Heart right ventricle (tissue), 16 donors: ENCODE results near the gene TSEN54. TPM values are rescaled to one million over a fixed set of nuclear protein-coding genes. Genes with fewer than 3 reads are reported as not detected.

Source experiments
- ATAC-seq, 8 donors: fragments of 200-7000 bp; cut with Tn5 transposase; one replicate each; pipeline ENCODE4 v1.9.1; 2020; ENCODE audit warnings: mild to moderate bottlenecking in 8 of 8, moderate library complexity in 8 of 8, moderate number of reproducible peaks in 1 of 8
- DNase-seq, 2 donors: peaks; one replicate each; pipeline ENCODE4 v3.0.0-alpha.2; 2020
- H3K27ac ChIP-seq, 10 donors: fragments of 200-600 bp; sonication (generic) in 2 of 10; one replicate each; pipeline versions ENCODE4 v1.5.0 to v1.8.0; 2020 to 2022; ENCODE audit warnings: mild to moderate bottlenecking in 3 of 10
- H3K27me3 ChIP-seq, 7 donors: fragments of 200-600 bp; one replicate each; pipeline ENCODE4 v1.8.0; 2021 to 2022; ENCODE audit warnings: mild to moderate bottlenecking in 2 of 7
- H3K36me3 ChIP-seq, 9 donors: fragments of 200-600 bp; sonication (generic) in 1 of 9; one replicate each; pipeline versions ENCODE4 v1.5.0 to v1.8.0; 2020 to 2022; ENCODE audit warnings: mild to moderate bottlenecking in 2 of 9
- H3K4me1 ChIP-seq, 9 donors: fragments of 200-600 bp; sonication (generic) in 1 of 9; one replicate each; pipeline versions ENCODE4 v1.5.0 to v1.8.0; 2020 to 2022; ENCODE audit warnings: mild to moderate bottlenecking in 4 of 9
- H3K4me3 ChIP-seq, 10 donors: fragments of 200-600 bp; sonication (generic) in 2 of 10; one replicate each; pipeline versions ENCODE4 v1.5.0 to v1.8.0; 2020 to 2022; ENCODE audit warnings: mild to moderate bottlenecking in 7 of 10, moderate library complexity in 2 of 10
- H3K9me3 ChIP-seq, 11 donors: fragments of 200-600 bp in 10 of 11; sonication (generic) in 2 of 11; one replicate each; pipeline versions ENCODE4 v1.5.0 to v1.8.0; 2013 to 2022; ENCODE audit warnings: mild to moderate bottlenecking in 2 of 11, control low read depth in 1 of 11, moderate library complexity in 1 of 11
- WGBS, 2 donors: extraction: QIAGEN DNeasy Blood & Tissue Kit; methylation state at CpG; one replicate each; pipeline ENCODE4 v1.1.7; 2013; ENCODE audit warnings: inconsistent platforms in 1 of 2; 5-methylcytosine and 5-hydroxymethylcytosine counted together
- intact Hi-C, 10 donors: fragments of 100-400 bp; cut with DNase I; formaldehyde crosslinking; loops; one replicate each; pipeline versions ENCODE4 v1.11.1 to v1.14.2; 2022
- polyA plus RNA-seq, 2 donors: library from polyadenylated mRNA; stranded (reverse); fragments of 200-250 nt; gene quantifications; one replicate each; pipeline ENCODE4 v1.2.3, GENCODE V29; 2013
- total RNA-seq, 10 donors: library from RNA; stranded (reverse); fragmentation: NEBNext Ultra II Directional in 3 of 10; extraction: Animal tissue kit (Norgen Biotek cat#: 25700) in 3 of 10; gene quantifications; one replicate each; pipeline versions ENCODE4 v1.2.1 to v1.2.4, GENCODE V29; 2021 to 2023
- TF ChIP-seq, protein P1 (sequence below), 9 donors: fragments of 200-600 bp; sonication (generic) in 2 of 9; IDR thresholded peaks; one replicate each; pipeline versions ENCODE4 v1.5.0 to v1.8.0; 2021 to 2022; ENCODE audit warnings: antibody characterized with exemption in 9 of 9, mild to moderate bottlenecking in 5 of 9, moderate library complexity in 1 of 9
- donor health status: Arrhythmogenic right ventricular cardiomyopathy.
- donor health status: ischemic (EF 13 %, LVEDD 7.1; RV severe dilation, severe dysfunction).
- donor health status: healthy with polysubstance abuse.
- donor health status: DM: no; HTN: yes; CAD: no.
- donor health status: DM: no; HTN: no; CAD: no.
- donor health status: ischemic (EF 25% LVEDD 6.9; RV normal size, moderate dysfunction).
- donor health status: ischemic (EF 25% LVEDD 5.7; RV mildly dilated, moderate dysfunction).
- donor health status: healthy.
- donor health status: DM: yes; HTN: yes; CAD: no.
- donor health status: Ischemic cardiomyopathy.
- donor health status: ischemic (EF 35%, LVEDD 5.7; RV mildly dilated, moderate dysfunction).
- donor health status: nonischemic (EF 11% LVEDD 7.7; RV severe dilation, severe dysfunction).
- donor health status: DM: yes; HTN: yes; CAD: no.
- donor health status: PGD.
- donor health status: ischemic (EF 29% LVEDD 5.4; RV normal size, mild dysfunction).
- donor health status: nonischemic (EF 23%, LVEDD 6.1; RV moderate dilation, normal function).

Gene TSEN54
- total and polyA plus RNA-seq, 12 donors = 4.2 to 18.1 (median 6.7) TPM

DNA sequence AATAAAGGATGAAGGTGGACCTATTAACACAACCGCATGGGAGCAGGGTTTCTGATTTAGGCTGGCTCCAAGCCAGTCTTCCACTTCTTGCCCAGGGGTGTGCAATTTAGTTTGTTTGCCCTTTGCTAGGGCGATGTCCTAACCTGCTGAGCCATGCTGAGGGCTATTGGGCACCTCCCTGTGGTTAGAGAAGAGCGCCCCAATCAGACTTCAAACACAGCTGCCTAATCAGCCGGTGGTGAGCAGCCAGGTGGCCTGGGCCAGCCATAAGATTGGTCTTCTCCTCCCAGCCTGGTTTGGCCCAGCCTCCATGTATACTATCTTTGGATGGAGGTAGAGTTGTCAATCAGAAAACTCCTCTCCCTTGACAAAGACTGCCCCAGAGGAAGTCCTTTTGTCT lies 44.2 kb upstream of the TSEN54 start:
- Histone ChIP-seq H3K4me1 (peaks cover 23 to 64% (median 41%) of the 10 kb centered on the region in 9 donors), H3K9me3 (no peaks in the 10 kb centered on the region), H3K4me3 (no peak overlapping the region), H3K27ac (peak overlapping the region in 2 of 10 donors; percentile 13 to 14), H3K36me3 (peaks cover 0 to 33% (median 0%) of the 10 kb centered on the region in 9 donors), H3K27me3 (no peaks in the 10 kb centered on the region)
- DNase-seq (no peak), ATAC-seq (no peak)
- 60 to 66% methylated on average over 4 of the region's 4 CpGs for WGBS, 2 donors
- intact Hi-C loops = loop anchor here in 1 of 10 donors (10.0 kb wide), 1 partner anchor 47 kb away; no protein-coding TSS in a partner anchor
- TF ChIP-seq, protein P1, sequence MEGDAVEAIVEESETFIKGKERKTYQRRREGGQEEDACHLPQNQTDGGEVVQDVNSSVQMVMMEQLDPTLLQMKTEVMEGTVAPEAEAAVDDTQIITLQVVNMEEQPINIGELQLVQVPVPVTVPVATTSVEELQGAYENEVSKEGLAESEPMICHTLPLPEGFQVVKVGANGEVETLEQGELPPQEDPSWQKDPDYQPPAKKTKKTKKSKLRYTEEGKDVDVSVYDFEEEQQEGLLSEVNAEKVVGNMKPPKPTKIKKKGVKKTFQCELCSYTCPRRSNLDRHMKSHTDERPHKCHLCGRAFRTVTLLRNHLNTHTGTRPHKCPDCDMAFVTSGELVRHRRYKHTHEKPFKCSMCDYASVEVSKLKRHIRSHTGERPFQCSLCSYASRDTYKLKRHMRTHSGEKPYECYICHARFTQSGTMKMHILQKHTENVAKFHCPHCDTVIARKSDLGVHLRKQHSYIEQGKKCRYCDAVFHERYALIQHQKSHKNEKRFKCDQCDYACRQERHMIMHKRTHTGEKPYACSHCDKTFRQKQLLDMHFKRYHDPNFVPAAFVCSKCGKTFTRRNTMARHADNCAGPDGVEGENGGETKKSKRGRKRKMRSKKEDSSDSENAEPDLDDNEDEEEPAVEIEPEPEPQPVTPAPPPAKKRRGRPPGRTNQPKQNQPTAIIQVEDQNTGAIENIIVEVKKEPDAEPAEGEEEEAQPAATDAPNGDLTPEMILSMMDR (IDR thresholded peaks at IDR 0.05) = no peak

DNA sequence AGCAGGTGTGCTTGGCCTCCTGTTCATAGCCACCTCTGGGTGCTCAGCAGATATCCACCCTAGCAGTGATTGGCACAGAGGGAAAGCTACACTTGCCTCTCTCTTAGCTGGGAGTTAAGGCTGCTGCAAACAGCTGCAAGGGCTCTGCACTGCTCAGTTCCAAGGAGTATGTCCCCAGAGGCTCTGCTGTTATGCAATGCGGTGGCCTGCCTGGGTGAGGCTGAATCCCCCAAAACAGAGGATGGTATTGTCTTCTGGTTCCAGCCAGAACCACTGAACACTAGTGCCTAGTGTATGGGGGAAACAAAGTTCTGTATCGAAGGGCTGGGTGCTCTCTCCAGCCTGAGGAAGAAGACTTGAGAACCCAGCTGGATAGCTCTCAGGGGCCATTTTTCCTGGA lies 43.1 kb upstream of the TSEN54 start:
- peak overlapping the region in 8 of 10 donors; percentile 30 to 90 (median 65) for H3K27ac ChIP-seq

DNA sequence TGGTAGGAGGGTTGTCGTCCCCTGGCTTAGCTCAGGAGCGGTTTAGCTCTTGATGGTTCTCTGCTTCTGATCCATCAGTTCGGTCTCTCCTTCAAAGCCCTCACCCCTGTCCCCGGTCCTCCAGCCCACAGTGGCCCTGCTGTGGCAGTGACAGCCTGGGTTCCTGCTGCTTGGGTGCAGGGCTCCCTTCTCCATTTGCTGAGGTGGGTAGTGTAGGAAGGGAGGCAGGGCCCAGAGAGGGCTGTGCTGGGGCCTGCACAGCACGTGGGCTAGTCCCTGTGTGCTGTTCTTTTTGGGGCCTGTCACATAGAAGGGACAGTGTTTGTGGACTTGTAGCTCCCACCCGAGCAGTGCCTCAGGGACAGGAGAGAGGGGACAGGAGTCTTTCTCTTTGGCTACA lies 41.6 kb upstream of the TSEN54 start:
- no peaks in the 10 kb centered on the region for H3K9me3 ChIP-seq
- peak overlapping the region; percentile 13 to 90 (median 81) for H3K27ac ChIP-seq
- DNase-seq = no peak
- intact Hi-C loops = loop anchor here in 2 of 10 donors (5.0 to 10.0 kb wide), 3 partner anchors 32 to 50 kb away; no protein-coding TSS in a partner anchor
- peak in 3 of 8 donors; percentile 1 to 7 (median 2) for ATAC-seq
- peaks cover 0 to 33% (median 0%) of the 10 kb centered on the region in 9 donors for H3K36me3 ChIP-seq
- H3K4me3 ChIP-seq = no peak overlapping the region
- 79% methylated on average over 6 of the region's 6 CpGs for WGBS, 2 donors
- H3K4me1 ChIP-seq = peaks cover 28 to 67% (median 39%) of the 10 kb centered on the region in 9 donors
- no peaks in the 10 kb centered on the region for H3K27me3 ChIP-seq
- TF ChIP-seq, protein P1 (IDR thresholded peaks at IDR 0.05) = no peak

More for the DNA sequence above, 43.1 kb upstream of the TSEN54 start:
- H3K9me3 ChIP-seq = no peaks in the 10 kb centered on the region
- no peak for DNase-seq
- TF ChIP-seq, protein P1 (IDR thresholded peaks at IDR 0.05) = no peak
- H3K36me3 ChIP-seq = peaks cover 0 to 33% (median 0%) of the 10 kb centered on the region in 9 donors
- intact Hi-C loops = loop anchor here in 1 of 10 donors (10.0 kb wide), 1 partner anchor 48 kb away; no protein-coding TSS in a partner anchor
- peaks cover 29 to 66% (median 43%) of the 10 kb centered on the region in 9 donors for H3K4me1 ChIP-seq
- WGBS, 2 donors = 70 to 92% methylated on average over 2 of the region's 2 CpGs
- no peaks in the 10 kb centered on the region for H3K27me3 ChIP-seq
- no peak overlapping the region for H3K4me3 ChIP-seq
- peak in 3 of 8 donors; percentile 38 to 45 (median 44) for ATAC-seq

DNA sequence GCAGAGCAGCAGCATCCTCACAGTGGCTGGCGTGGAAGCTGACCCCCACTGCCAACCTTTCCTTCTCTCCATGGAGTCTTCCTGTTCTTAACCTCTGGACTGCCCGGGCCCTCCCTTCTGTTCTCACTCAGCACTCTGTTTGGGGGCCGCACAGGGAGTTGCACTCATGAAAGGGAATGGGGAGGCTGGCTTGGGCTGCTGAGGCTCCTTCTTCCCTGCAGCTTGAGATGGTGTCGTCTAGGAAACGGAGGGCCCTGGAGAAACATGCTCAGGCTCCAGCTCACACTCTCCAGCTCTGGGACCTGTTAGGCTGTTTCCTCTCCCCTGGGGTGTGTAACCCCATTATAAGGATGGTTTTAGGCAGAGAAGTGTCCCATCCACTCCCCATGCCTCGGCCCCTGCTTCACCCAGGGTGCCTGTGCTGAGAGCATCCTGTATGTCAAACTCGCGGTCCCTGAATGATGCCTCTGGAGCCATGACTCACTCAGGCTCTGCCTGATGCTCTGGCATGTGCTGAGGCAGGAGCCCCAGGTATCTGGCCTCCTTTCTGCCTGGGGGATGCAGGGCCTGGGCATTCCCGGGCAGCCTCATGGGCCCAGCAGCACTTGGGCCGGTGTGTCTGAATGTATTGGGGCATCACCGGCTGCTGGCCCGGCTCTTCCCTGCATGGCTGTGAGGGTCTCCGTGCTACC lies 41.0 kb upstream of the TSEN54 start:
- peaks cover 28 to 71% (median 39%) of the 10 kb centered on the region in 9 donors for H3K4me1 ChIP-seq
- ATAC-seq (peak in 7 of 8 donors; percentile 12 to 36 (median 18)), DNase-seq (no peak)
- intact Hi-C loops = loop anchor here in 2 of 10 donors (5.0 to 10.0 kb wide), 3 partner anchors 33 to 50 kb away; no protein-coding TSS in a partner anchor
- no peaks in the 10 kb centered on the region for H3K9me3 ChIP-seq
- peak overlapping the region in 4 of 10 donors; percentile 31 to 44 (median 41) for H3K4me3 ChIP-seq
- no peaks in the 10 kb centered on the region for H3K27me3 ChIP-seq
- TF ChIP-seq, protein P1 (IDR thresholded peaks at IDR 0.05) = no peak
- WGBS, 2 donors = 34 to 48% methylated on average over 13 of the region's 13 CpGs
- H3K36me3 ChIP-seq = peaks cover 0 to 33% (median 0%) of the 10 kb centered on the region in 9 donors
- H3K27ac ChIP-seq = peak overlapping the region; percentile 57 to 90 (median 81)
